Common myeloid progenitor, CD34-positive (primary cell): ENCODE data around the gene FST.

Experiments
- CTCF ChIA-PET: fragments of 350-600 bp; sonication (Branson Sonifier 250); formaldehyde crosslinking; loops from one replicate; lab custom pipeline; 2021; ENCODE audit warnings: antibody characterized with exemption; lab: Charles Lee
- POLR2A ChIA-PET: fragments of 350-600 bp; sonication (Branson Sonifier 250); formaldehyde crosslinking; loops from one replicate; lab custom pipeline; 2021; ENCODE audit warnings: antibody characterized with exemption; lab: Charles Lee
- DNase-seq, 3 donors: peaks; one replicate each; pipeline versions ENCODE4 v3.0.0 to v3.0.0-alpha.2; 2013
- H3K27ac ChIP-seq, 2 experiments: 1 replicate in 1 of 2; 2 replicates in 1 of 2; pipeline ENCODE4 v1.7.0; 2013; ENCODE audit warnings: inconsistent platforms in 2 of 2, low read length in 2 of 2, mild to moderate bottlenecking in 2 of 2, low read depth in 1 of 2, moderate library complexity in 1 of 2; ENCODE audit not compliant: severe bottlenecking in 2 of 2, insufficient read depth in 1 of 2, poor library complexity in 1 of 2
- H3K27me3 ChIP-seq, 5 experiments: replicated peaks in 2 of 5; 1 replicate in 3 of 5; 2 replicates in 2 of 5; pipeline versions ENCODE4 v1.6.1 to v1.7.0; 2013; ENCODE audit warnings: low read length in 4 of 5, mild to moderate bottlenecking in 2 of 5, moderate library complexity in 2 of 5, inconsistent platforms in 1 of 5; ENCODE audit not compliant: insufficient read depth in 5 of 5, control insufficient read depth in 4 of 5
- H3K36me3 ChIP-seq, 4 experiments: 1 replicate in 2 of 4; 2 replicates in 2 of 4; pipeline versions ENCODE4 v1.6.1 to v1.7.0; 2013; ENCODE audit warnings: low read length in 3 of 4, control low read depth in 1 of 4, mild to moderate bottlenecking in 1 of 4; ENCODE audit not compliant: control insufficient read depth in 4 of 4, insufficient read depth in 4 of 4
- H3K4me1 ChIP-seq, 4 experiments: 1 replicate in 3 of 4; 2 replicates in 1 of 4; pipeline versions ENCODE4 v1.6.1 to v1.7.1; 2013; ENCODE audit warnings: low read length in 3 of 4, mild to moderate bottlenecking in 3 of 4, control low read depth in 1 of 4, inconsistent platforms in 1 of 4, moderate library complexity in 1 of 4; ENCODE audit not compliant: control insufficient read depth in 4 of 4, insufficient read depth in 4 of 4; ENCODE audit errors: control extremely low read depth in 1 of 4
- H3K4me3 ChIP-seq, 7 experiments: 1 replicate in 4 of 7; 2 replicates in 3 of 7; pipeline versions ENCODE4 v1.5.1 to v1.7.0; 2013; ENCODE audit warnings: mild to moderate bottlenecking in 7 of 7, low read length in 6 of 7, moderate library complexity in 6 of 7, inconsistent platforms in 2 of 7, low read depth in 2 of 7, control low read depth in 1 of 7; ENCODE audit not compliant: insufficient read depth in 4 of 7, control insufficient read depth in 1 of 7; ENCODE audit errors: extremely low read depth in 1 of 7
- H3K9me3 ChIP-seq, 5 experiments: 1 replicate in 4 of 5; 2 replicates in 1 of 5; pipeline versions ENCODE4 v1.6.1 to v1.7.1; 2013; ENCODE audit warnings: low read length in 4 of 5, mild to moderate bottlenecking in 2 of 5, inconsistent platforms in 1 of 5, low read depth in 1 of 5, moderate library complexity in 1 of 5; ENCODE audit not compliant: control insufficient read depth in 4 of 5, insufficient read depth in 2 of 5; ENCODE audit errors: control extremely low read depth in 1 of 5
- WGBS: methylation state at CpG from one replicate; pipeline ENCODE4 v1.1.5; 2013; ENCODE audit not compliant: insufficient coverage; 5-methylcytosine and 5-hydroxymethylcytosine counted together

Gene FST

DNA sequence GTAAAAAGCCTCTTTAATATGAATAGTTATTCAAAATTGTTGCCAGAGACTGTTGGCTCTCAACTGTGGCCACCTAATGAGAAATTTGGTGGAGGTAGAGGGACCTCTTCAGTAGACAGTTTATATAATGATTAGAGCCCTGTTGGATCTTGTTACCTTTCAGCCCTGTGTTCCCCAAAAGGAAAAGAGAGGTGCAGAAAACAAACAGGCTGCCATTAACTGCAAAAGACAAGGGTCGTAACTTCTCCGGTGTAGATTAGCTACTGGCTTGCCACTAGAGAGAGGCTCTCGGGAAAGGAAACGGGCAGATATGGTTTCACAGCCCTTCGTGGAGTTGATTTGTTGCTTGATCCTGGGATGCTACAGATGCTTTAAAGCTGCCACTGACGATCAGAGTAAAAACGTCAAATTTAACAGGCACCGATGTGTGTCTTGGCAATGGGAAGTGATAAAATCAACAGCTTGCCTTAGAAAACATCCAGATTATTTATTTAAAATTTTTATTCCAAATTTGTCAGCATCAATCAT is 7.8 kb downstream of the FST start:
- POLR2A ChIA-PET = no interaction called here

DNA sequence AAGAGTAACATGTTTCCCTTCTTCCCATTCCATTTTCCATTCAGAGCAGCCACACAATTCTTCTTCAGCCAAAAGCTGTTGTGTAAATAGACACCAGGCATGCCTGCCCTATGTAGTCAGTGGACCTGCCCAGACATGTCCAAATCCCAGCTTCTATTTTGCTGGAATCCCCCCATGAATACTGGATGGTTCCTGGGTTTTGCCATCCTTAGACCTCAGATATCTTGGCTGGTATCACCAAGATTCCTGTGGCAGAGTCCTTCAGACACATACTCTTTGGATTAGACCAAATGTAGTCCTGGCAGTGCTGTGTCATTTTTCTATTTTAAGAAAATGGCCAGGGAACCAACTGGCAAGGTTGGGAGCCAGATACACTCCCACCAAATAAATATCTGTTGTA is 10.3 kb downstream of the FST start:
- DNase-seq = no peak
- no peaks in the 10 kb centered on the region for H3K4me1 ChIP-seq
- H3K4me3 ChIP-seq = no peak overlapping the region
- ChIA-PET POLR2A (no interaction called here), CTCF (interaction anchor here (1.5 kb wide), 1 partner anchor 14 kb away, joined by 4 read pairs; no protein-coding TSS in a partner anchor)
- H3K9me3 ChIP-seq = peaks cover 0 to 2% (median 0%) of the 10 kb centered on the region in 5 experiments
- H3K27ac ChIP-seq = no peak overlapping the region
- no peaks in the 10 kb centered on the region for H3K36me3 ChIP-seq
- peaks cover 0 to 3% (median 0%) of the 10 kb centered on the region in 5 experiments for H3K27me3 ChIP-seq

More for the DNA sequence above, 7.8 kb downstream of the FST start:
- CTCF ChIA-PET = no interaction called here
- no peaks in the 10 kb centered on the region for H3K9me3 ChIP-seq
- 81% methylated on average over 8 of the region's 8 CpGs for WGBS
- H3K36me3 ChIP-seq = no peaks in the 10 kb centered on the region
- H3K27me3 ChIP-seq = peaks cover 6 to 16% (median 6%) of the 10 kb centered on the region in 5 experiments
- DNase-seq = no peak
- H3K4me1 ChIP-seq = peaks cover 0 to 2% (median under 1%) of the 10 kb centered on the region in 4 experiments
- H3K4me3 ChIP-seq = no peak overlapping the region
- H3K27ac ChIP-seq = no peak overlapping the region

- Histone ChIP-seq H3K4me1 (no peaks in the 10 kb centered on the region), H3K4me3 (no peak overlapping the region), H3K27ac (no peak overlapping the region), H3K9me3 (no peaks in the 10 kb centered on the region), H3K27me3 (peaks cover 0 to 2% (median 0%) of the 10 kb centered on the region in 5 experiments), H3K36me3 (no peaks in the 10 kb centered on the region)
- no peak for DNase-seq
- POLR2A ChIA-PET = no interaction called here
- WGBS = 75% methylated on average over 2 of the region's 2 CpGs
- CTCF ChIA-PET = no interaction called here
These were observed 20.6 kb downstream of the FST start for GRCh38 chr5:53501054-53501453.

GRCh38 chr5:53503562-53504218 is 23.3 kb downstream of the FST start:
- Histone ChIP-seq H3K36me3 (no peaks in the 10 kb centered on the region), H3K27ac (no peak overlapping the region), H3K4me3 (no peak overlapping the region), H3K9me3 (peaks cover 0 to 10% (median 7%) of the 10 kb centered on the region in 5 experiments), H3K4me1 (no peaks in the 10 kb centered on the region), H3K27me3 (peaks cover 0 to 2% (median 0%) of the 10 kb centered on the region in 5 experiments)
- ChIA-PET CTCF (no interaction called here), POLR2A (no interaction called here)
- DNase-seq = no peak
- WGBS = 100% methylated on average over 1 of the region's 3 CpGs

- H3K4me1 ChIP-seq = no peaks in the 10 kb centered on the region
- POLR2A ChIA-PET = no interaction called here
- no peak overlapping the region for H3K4me3 ChIP-seq
- CTCF ChIA-PET = interaction anchor here (1.0 kb wide), 1 partner anchor 12 kb away, joined by 3 read pairs; no protein-coding TSS in a partner anchor
- DNase-seq = peak in 2 of 3 donors; percentile 6 to 8
- peaks cover 0 to 2% (median 0%) of the 10 kb centered on the region in 5 experiments for H3K27me3 ChIP-seq
- H3K27ac ChIP-seq = no peak overlapping the region
- H3K36me3 ChIP-seq = no peaks in the 10 kb centered on the region
- WGBS = 100% methylated on average over 1 of the region's 4 CpGs
- H3K9me3 ChIP-seq = peaks cover 0 to 13% (median 11%) of the 10 kb centered on the region in 5 experiments
These were observed 26.6 kb downstream of the FST start for GRCh38 chr5:53507013-53507412.

- Histone ChIP-seq H3K27ac (no peak overlapping the region), H3K4me1 (no peaks in the 10 kb centered on the region), H3K4me3 (no peak overlapping the region), H3K9me3 (peaks cover 0 to 13% (median 11%) of the 10 kb centered on the region in 5 experiments), H3K27me3 (peaks cover 0 to 2% (median 0%) of the 10 kb centered on the region in 5 experiments), H3K36me3 (no peaks in the 10 kb centered on the region)
- ChIA-PET CTCF (interaction anchor here (1.0 kb wide), 1 partner anchor 13 kb away, joined by 3 read pairs; no protein-coding TSS in a partner anchor), POLR2A (no interaction called here)
- DNase-seq = no peak
- 94% methylated on average over 3 of the region's 3 CpGs for WGBS
These were observed 27.7 kb downstream of the FST start for GRCh38 chr5:53508125-53508524.

- DNase-seq = no peak
- Histone ChIP-seq H3K4me1 (no peaks in the 10 kb centered on the region), H3K27me3 (no peaks in the 10 kb centered on the region), H3K27ac (no peak overlapping the region), H3K4me3 (no peak overlapping the region), H3K9me3 (peaks cover 0 to 13% (median 10%) of the 10 kb centered on the region in 5 experiments), H3K36me3 (no peaks in the 10 kb centered on the region)
- CTCF ChIA-PET = no interaction called here
- POLR2A ChIA-PET = no interaction called here
These were observed 32.1 kb downstream of the FST start for GRCh38 chr5:53512539-53512938.
